B cell (primary cell): ENCODE results near the gene TTYH1. TPM values are rescaled to one million over a fixed set of nuclear protein-coding genes. Genes with fewer than 3 reads are reported as not detected.

Source experiments
- ATAC-seq: fragments of 200-7000 bp; cut with Tn5 transposase; one replicate; pipeline ENCODE4 v1.10.0; 2021; ENCODE audit warnings: low read depth, mild to moderate bottlenecking, moderate number of reproducible peaks, moderate library complexity
- CTCF ChIA-PET: fragments of 350-600 bp; sonication (Branson Sonifier 250); formaldehyde crosslinking; loops from one replicate; lab custom pipeline; 2021; ENCODE audit warnings: antibody characterized with exemption, inconsistent platforms; lab: Charles Lee
- POLR2A ChIA-PET: fragments of 350-600 bp; sonication (Branson Sonifier 250); formaldehyde crosslinking; loops from one replicate; lab custom pipeline; 2021; ENCODE audit warnings: antibody characterized with exemption; lab: Charles Lee
- DNase-seq: peaks from one replicate; pipeline ENCODE4 v3.0.0; 2013
- H2AFZ ChIP-seq: 2 replicates; pipeline ENCODE4 v1.6.1; 2012; ENCODE audit warnings: mild to moderate bottlenecking, low read depth, low read length; ENCODE audit not compliant: insufficient read depth, poor library complexity, severe bottlenecking
- H3K27ac ChIP-seq, 2 donors: 1 replicate in 1 of 2; 2 replicates in 1 of 2; pipeline ENCODE4 v1.5.1; 2012 to 2013; ENCODE audit warnings: low read length in 2 of 2, mild to moderate bottlenecking in 2 of 2, moderate library complexity in 1 of 2
- H3K27me3 ChIP-seq, 4 experiments: fragments of 200-600 bp in 1 of 4; sonication (generic) in 1 of 4; replicated peaks in 1 of 4; 1 replicate in 2 of 4; 2 replicates in 2 of 4; pipeline versions ENCODE4 v1.6.1 to v1.7.0; 2013 to 2016; ENCODE audit warnings: low read length in 3 of 4, mild to moderate bottlenecking in 2 of 4, mixed read lengths in 1 of 4, moderate library complexity in 1 of 4; ENCODE audit not compliant: insufficient read depth in 4 of 4, control insufficient read depth in 3 of 4; ENCODE audit errors: control extremely low read depth in 1 of 4
- H3K36me3 ChIP-seq, 2 experiments: replicated peaks in 1 of 2; 1 replicate in 1 of 2; 2 replicates in 1 of 2; pipeline versions ENCODE4 v1.6.1 to v1.7.1; 2013; ENCODE audit warnings: low read length in 1 of 2; ENCODE audit not compliant: insufficient read depth in 2 of 2, control insufficient read depth in 1 of 2; ENCODE audit errors: control extremely low read depth in 1 of 2, extremely low read depth in 1 of 2
- H3K4me1 ChIP-seq, 2 donors: fragments of 200-600 bp in 1 of 2; sonication (generic) in 1 of 2; 1 replicate in 1 of 2; 2 replicates in 1 of 2; pipeline versions ENCODE4 v1.5.1 to v1.6.1; 2013 to 2017; ENCODE audit warnings: low read length in 2 of 2; ENCODE audit not compliant: control insufficient read depth in 2 of 2, insufficient read depth in 2 of 2
- H3K4me2 ChIP-seq: replicated peaks from 2 replicates; pipeline ENCODE3; 2012; ENCODE audit warnings: mild to moderate bottlenecking, low read depth, low read length; ENCODE audit not compliant: poor library complexity, severe bottlenecking
- H3K4me3 ChIP-seq, 5 experiments: fragments of 200-600 bp in 1 of 5; sonication (generic) in 1 of 5; 1 replicate in 3 of 5; 2 replicates in 2 of 5; pipeline versions ENCODE4 v1.5.1 to v1.7.0; 2011 to 2016; ENCODE audit warnings: low read length in 4 of 5, mild to moderate bottlenecking in 4 of 5, low read depth in 2 of 5, control low read depth in 1 of 5, moderate library complexity in 1 of 5; ENCODE audit not compliant: insufficient read depth in 1 of 5; ENCODE audit errors: control extremely low read depth in 1 of 5, extremely low read depth in 1 of 5
- H3K79me2 ChIP-seq: fragments of 200-600 bp; sonication (generic); one replicate; pipeline ENCODE4 v1.6.0; 2016; ENCODE audit warnings: low read length; ENCODE audit not compliant: control insufficient read depth, insufficient read depth
- H3K9ac ChIP-seq: fragments of 200-600 bp; sonication (generic); 2 replicates; pipeline ENCODE4 v1.6.1; 2017; ENCODE audit warnings: mild to moderate bottlenecking, low read length, moderate library complexity
- H3K9me3 ChIP-seq, 3 donors: one replicate each; pipeline versions ENCODE4 v1.6.1 to v1.7.1; 2013; ENCODE audit warnings: low read length in 2 of 3; ENCODE audit not compliant: control insufficient read depth in 2 of 3, insufficient read depth in 1 of 3; ENCODE audit errors: control extremely low read depth in 1 of 3
- H4K20me1 ChIP-seq: 2 replicates; pipeline ENCODE4 v1.6.0; 2012; ENCODE audit warnings: mild to moderate bottlenecking, low read length; ENCODE audit not compliant: insufficient read depth, control insufficient read depth, poor library complexity, severe bottlenecking
- H3K27ac Mint-ChIP-seq: one replicate; pipeline ENCODE4 v1.8.0; 2021; ENCODE audit warnings: mixed read lengths
- H3K27me3 Mint-ChIP-seq: one replicate; pipeline ENCODE4 v1.8.0; 2021; ENCODE audit warnings: mixed read lengths
- H3K4me1 Mint-ChIP-seq: one replicate; pipeline ENCODE4 v1.8.0; 2021; ENCODE audit warnings: mixed read lengths
- H3K4me3 Mint-ChIP-seq: one replicate; pipeline ENCODE4 v1.8.0; 2021; ENCODE audit warnings: mixed read lengths
- H3K9me3 Mint-ChIP-seq: one replicate; pipeline ENCODE4 v1.8.0; 2022; ENCODE audit warnings: mixed read lengths; ENCODE audit not compliant: insufficient read depth
- CTCF ChIP-seq: fragments of 200-600 bp; IDR thresholded peaks from one replicate; pipeline ENCODE4 v1.8.0; 2022; ENCODE audit warnings: antibody characterized with exemption, mild to moderate bottlenecking
- EZH2 ChIP-seq: IDR thresholded peaks from 2 replicates; pipeline ENCODE4 v1.6.1; 2012; ENCODE audit warnings: borderline replicate concordance, low read depth, mild to moderate bottlenecking, moderate library complexity, low read length; ENCODE audit not compliant: insufficient read depth, poor library complexity, severe bottlenecking
- WGBS: methylation state at CpG from one replicate; pipeline ENCODE4 v1.1.5; 2013; ENCODE audit warnings: missing lambda C conversion rate; ENCODE audit not compliant: insufficient coverage; 5-methylcytosine and 5-hydroxymethylcytosine counted together
- intact Hi-C: fragments of 100-400 bp; cut with micrococcal nuclease; formaldehyde crosslinking; loops from one replicate; pipeline ENCODE4 v1.10.0; 2022
- polyA plus RNA-seq: library from polyadenylated mRNA; depleted of rRNA; stranded (reverse); fragments of >200 nt; gene quantifications from 2 replicates; pipeline ENCODE4 v1.2.3, GENCODE V29; 2012
- total RNA-seq, 2 donors: library from RNA; stranded (reverse); fragments of 120-200 nt in 1 of 2; gene quantifications; 1 replicate in 1 of 2; 2 replicates in 1 of 2; pipeline versions ENCODE4 v1.2.3 to v1.2.4, GENCODE V29; 2013 to 2022

TTYH1 gene
- total and polyA plus RNA-seq, 2 donors (not counting 1 experiment from before 2014, with no cell fraction given) = not detected

GRCh38 chr19:54462655-54463530 lies 47.6 kb downstream of the TTYH1 start:
- DNase-seq = peak; percentile 87
- Histone ChIP-seq H3K4me2 (peak overlapping the region; percentile 100), H2AFZ (peak overlapping the region; percentile 67), H3K79me2 (peaks cover 19% of the 10 kb centered on the region), H3K27ac (peak overlapping the region; percentile 84 to 85), H4K20me1 (peaks cover 50% of the 10 kb centered on the region), H3K4me1 (peaks cover 16 to 29% of the 10 kb centered on the region in 2 donors), H3K9me3 (peaks cover 0 to 26% (median 0%) of the 10 kb centered on the region in 3 donors), H3K36me3 (peaks cover 0 to 38% of the 10 kb centered on the region in 2 experiments), H3K4me3 (peak overlapping the region in 4 of 5 experiments; percentile 72 to 88 (median 76)), H3K27me3 (no peaks in the 10 kb centered on the region), H3K9ac (peak overlapping the region; percentile 81)
- ATAC-seq = peak; percentile 16
- ChIA-PET POLR2A (interaction anchor here (0.5 to 1.7 kb wide), 5 partner anchors 14 to 264 kb away, joined by 3 to 8 read pairs (median 5); partner anchors contain the start of gene LENG8), CTCF (no interaction called here)
- no peak for TF ChIP-seq EZH2
- Mint-ChIP-seq H3K4me1 (peaks cover 23% of the 10 kb centered on the region), H3K4me3 (peak overlapping the region; percentile 91), H3K27me3 (no peaks in the 10 kb centered on the region), H3K27ac (peak overlapping the region; percentile 81), H3K9me3 (no peaks in the 10 kb centered on the region)
- intact Hi-C loops = loop anchor here (1.0 to 5.0 kb wide), 2 partner anchors 14 to 596 kb away; partner anchors contain the start of genes LENG8 and MYADM
- 11% methylated on average over 91 of the region's 91 CpGs for WGBS

DNA sequence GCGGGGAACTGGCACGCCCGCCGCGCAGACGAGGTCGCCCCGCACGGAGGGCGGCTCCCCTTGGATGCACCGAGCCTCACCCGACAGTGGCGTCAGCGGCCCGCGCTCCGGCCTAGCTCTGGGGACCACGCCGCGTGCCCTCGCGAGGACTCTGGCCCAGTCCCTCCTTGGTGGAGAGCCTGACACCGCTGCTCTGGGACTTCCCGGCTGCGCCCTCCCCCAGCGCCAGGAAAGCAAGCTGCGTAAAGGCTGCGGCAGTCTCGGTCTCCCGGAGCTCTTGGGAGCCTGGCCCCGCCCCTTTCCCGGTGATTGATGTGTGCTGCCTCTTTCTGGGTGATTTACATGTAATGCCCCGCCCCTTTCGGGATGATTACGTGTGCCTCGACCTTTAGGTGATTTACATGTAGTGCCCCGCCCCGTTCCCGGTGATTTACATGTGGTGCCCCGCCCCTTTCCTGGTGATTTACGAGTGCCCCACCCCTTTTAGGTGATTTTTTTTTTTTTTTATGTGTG lies 48.3 kb downstream of the TTYH1 start, which contains the start of gene LENG9:
LENG9 (minus strand) TSS at position 248 of the 513 bp plus-strand sequence. CDS start 252 bp downstream, outside the sequence.
- Histone ChIP-seq H2AFZ (peak within 1 kb of the TSS; percentile 81), H3K4me3 (peak within 1 kb of the TSS; percentile 65 to 88 (median 74)), H4K20me1 (peaks cover 43% of the 10 kb centered on the region), H3K4me1 (peaks cover 16 to 29% of the 10 kb centered on the region in 2 donors), H3K9ac (peak within 1 kb of the TSS; percentile 81), H3K27me3 (peaks cover 0 to 3% (median 0%) of the 10 kb centered on the region in 4 experiments), H3K9me3 (peaks cover 0 to 26% (median 0%) of the 10 kb centered on the region in 3 donors), H3K79me2 (peaks cover 12% of the 10 kb centered on the region), H3K36me3 (peaks cover 0 to 31% of the 10 kb centered on the region in 2 experiments), H3K4me2 (peak within 1 kb of the TSS; percentile 100), H3K27ac (peak within 1 kb of the TSS; percentile 84 to 85)
- TF ChIP-seq EZH2 (no peak), CTCF (no peak)
- ATAC-seq (peak; percentile 62), DNase-seq (no peak)
- H3K4me3 Mint-ChIP-seq = peak within 1 kb of the TSS; percentile 91
- intact Hi-C loops = loop anchor here (1.0 to 5.0 kb wide), 5 partner anchors 14 to 596 kb away; partner anchors contain the start of genes CNOT3, LENG8 and MYADM
- H3K27me3 Mint-ChIP-seq = peaks cover 6% of the 10 kb centered on the region
- peak within 1 kb of the TSS; percentile 93 for H3K27ac Mint-ChIP-seq
- peaks cover 23% of the 10 kb centered on the region for H3K4me1 Mint-ChIP-seq
- ChIA-PET POLR2A (interaction anchor here (0.6 to 1.1 kb wide), 3 partner anchors 15 to 812 kb away, joined by 3 to 5 read pairs (median 4); partner anchors contain the start of gene LENG8), CTCF (interaction anchor here (0.6 kb wide), 1 partner anchor 15 kb away, joined by 3 read pairs; the partner anchor contains the start of gene LENG8)
- no peaks in the 10 kb centered on the region for H3K9me3 Mint-ChIP-seq
- under 1% methylated on average over 36 of the region's 41 CpGs for WGBS
